ENCODE measurements around the gene MT1X.
"Not testable (repeated sequence)": the region's sequence is repeated elsewhere in the genome, so short reads cannot be mapped to it uniquely, and the experiment has no call there.

The MT1X gene

DNA sequence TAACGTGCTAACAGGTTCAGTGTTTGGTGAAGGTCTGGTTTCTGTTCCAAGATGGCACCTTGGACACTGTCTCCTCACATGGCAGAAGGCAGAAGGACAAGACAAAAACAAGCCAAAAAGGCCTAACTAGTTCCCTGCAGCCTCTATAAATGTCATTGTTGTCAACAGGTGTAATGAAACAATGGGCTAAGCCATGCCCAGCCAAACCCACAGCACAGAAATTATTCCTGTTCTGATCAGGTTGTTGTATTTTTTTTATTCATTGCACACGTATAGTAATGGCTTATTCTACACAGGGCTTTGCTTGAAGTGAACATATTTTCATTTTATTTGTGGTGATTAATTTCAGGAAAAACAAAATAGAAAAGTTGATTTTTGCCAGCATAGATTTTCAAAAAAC lies 31.5 kb downstream of the MT1X start:
- no peak overlapping the region for H3K27ac ChIP-seq (ENCODE audit: low read length)
- TF ChIP-seq, protein P1, sequence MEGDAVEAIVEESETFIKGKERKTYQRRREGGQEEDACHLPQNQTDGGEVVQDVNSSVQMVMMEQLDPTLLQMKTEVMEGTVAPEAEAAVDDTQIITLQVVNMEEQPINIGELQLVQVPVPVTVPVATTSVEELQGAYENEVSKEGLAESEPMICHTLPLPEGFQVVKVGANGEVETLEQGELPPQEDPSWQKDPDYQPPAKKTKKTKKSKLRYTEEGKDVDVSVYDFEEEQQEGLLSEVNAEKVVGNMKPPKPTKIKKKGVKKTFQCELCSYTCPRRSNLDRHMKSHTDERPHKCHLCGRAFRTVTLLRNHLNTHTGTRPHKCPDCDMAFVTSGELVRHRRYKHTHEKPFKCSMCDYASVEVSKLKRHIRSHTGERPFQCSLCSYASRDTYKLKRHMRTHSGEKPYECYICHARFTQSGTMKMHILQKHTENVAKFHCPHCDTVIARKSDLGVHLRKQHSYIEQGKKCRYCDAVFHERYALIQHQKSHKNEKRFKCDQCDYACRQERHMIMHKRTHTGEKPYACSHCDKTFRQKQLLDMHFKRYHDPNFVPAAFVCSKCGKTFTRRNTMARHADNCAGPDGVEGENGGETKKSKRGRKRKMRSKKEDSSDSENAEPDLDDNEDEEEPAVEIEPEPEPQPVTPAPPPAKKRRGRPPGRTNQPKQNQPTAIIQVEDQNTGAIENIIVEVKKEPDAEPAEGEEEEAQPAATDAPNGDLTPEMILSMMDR (IDR thresholded peaks at IDR 0.05; ENCODE audit: low read length): no peak
- TF ChIP-seq EZH2phosphoT487 (IDR thresholded peaks at IDR 0.05; ENCODE audit: low read length) (no peak), EZH2 (optimal IDR thresholded peaks at IDR 0.05; ENCODE audit: low read depth, low read length) (no peak)
- no peak overlapping the region for H2AFZ ChIP-seq (ENCODE audit: low read length)
- no peaks in the 10 kb centered on the region for H3K9me3 ChIP-seq (replicated peaks; ENCODE audit: insufficient read depth, low read length)
- DNase-seq: no peak
- H3F3A ChIP-seq (ENCODE audit: insufficient read depth, low read length): no peaks in the 10 kb centered on the region
- H3K36me3 ChIP-seq (replicated peaks; ENCODE audit: insufficient read depth, low read length): no peaks in the 10 kb centered on the region
- no peak overlapping the region for H3K4me2 ChIP-seq (ENCODE audit: low read depth, low read length)
- no peaks in the 10 kb centered on the region for H3K27me3 ChIP-seq (replicated peaks; ENCODE audit: insufficient read depth, low read length)
- H3K4me1 ChIP-seq (ENCODE audit: low read length): no peaks in the 10 kb centered on the region
- H3K9ac ChIP-seq (ENCODE audit: low read length): no peak overlapping the region
- H3K4me3 ChIP-seq (ENCODE audit: low read length): no peak overlapping the region
- H3K9me2 ChIP-seq (replicated peaks; ENCODE audit: insufficient read depth, low read length): no peaks in the 10 kb centered on the region
- H4K20me1 ChIP-seq (ENCODE audit: insufficient read depth, low read length): no peaks in the 10 kb centered on the region
- H3K79me2 ChIP-seq (ENCODE audit: low read length): no peaks in the 10 kb centered on the region

DNA sequence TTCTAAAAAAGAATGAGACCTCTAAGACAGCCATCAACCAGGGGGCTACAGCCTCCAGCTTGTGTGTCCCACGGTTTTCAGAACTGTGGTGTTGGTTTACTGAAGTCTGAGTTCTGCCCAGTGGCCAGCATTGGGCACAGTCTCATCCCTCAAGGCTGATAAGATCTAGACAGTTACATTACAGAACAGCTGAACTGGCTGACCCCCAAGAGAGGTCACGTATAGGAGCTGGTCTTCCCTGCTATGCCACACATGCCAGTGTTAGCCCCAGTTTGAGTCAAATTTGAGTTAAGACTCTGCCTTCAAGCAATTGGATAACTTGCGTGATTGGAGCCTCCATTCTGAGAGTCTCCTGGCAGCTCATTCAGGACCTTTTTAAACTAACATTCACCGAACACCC lies 32.9 kb downstream of the MT1X start:
- Histone ChIP-seq H3K9ac (ENCODE audit: low read length) (no peak overlapping the region), H3K27me3 (replicated peaks; ENCODE audit: insufficient read depth, low read length) (no peaks in the 10 kb centered on the region)

DNA sequence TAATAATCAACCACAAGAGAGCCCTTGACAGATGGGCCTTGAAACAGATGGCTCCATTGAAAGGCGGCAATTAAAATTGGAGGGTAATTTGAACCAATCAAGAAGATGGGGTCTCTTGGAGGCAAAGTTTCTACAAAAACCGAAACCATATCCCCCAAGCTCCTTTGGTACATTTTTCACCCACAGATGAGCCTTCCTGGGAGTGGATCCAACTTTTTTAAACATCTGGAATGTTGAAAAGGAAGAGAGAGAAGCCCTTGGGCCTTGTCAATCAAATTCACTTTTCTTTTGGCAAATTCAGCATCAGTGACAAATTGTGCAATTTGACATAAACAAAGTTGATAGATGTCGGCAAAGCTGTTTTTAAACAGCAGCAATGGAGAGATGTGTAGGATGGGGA lies 34.5 kb downstream of the MT1X start:
- Histone ChIP-seq H3K79me2 (ENCODE audit: low read length) (no peaks in the 10 kb centered on the region), H3K9me2 (replicated peaks; ENCODE audit: insufficient read depth, low read length) (no peaks in the 10 kb centered on the region), H3F3A (ENCODE audit: insufficient read depth, low read length) (no peaks in the 10 kb centered on the region), H3K4me3 (ENCODE audit: low read length) (no peak overlapping the region), H4K20me1 (ENCODE audit: insufficient read depth, low read length) (no peaks in the 10 kb centered on the region), H3K36me3 (replicated peaks; ENCODE audit: insufficient read depth, low read length) (no peaks in the 10 kb centered on the region), H3K9ac (ENCODE audit: low read length) (no peak overlapping the region), H3K9me3 (replicated peaks; ENCODE audit: insufficient read depth, low read length) (no peaks in the 10 kb centered on the region), H3K4me1 (ENCODE audit: low read length) (no peaks in the 10 kb centered on the region), H3K27ac (ENCODE audit: low read length) (no peak overlapping the region), H3K4me2 (ENCODE audit: low read depth, low read length) (no peak overlapping the region), H2AFZ (ENCODE audit: low read length) (no peak overlapping the region), H3K27me3 (replicated peaks; ENCODE audit: insufficient read depth, low read length) (no peaks in the 10 kb centered on the region)
- TF ChIP-seq EZH2 (optimal IDR thresholded peaks at IDR 0.05; ENCODE audit: low read depth, low read length) (no peak), EZH2phosphoT487 (IDR thresholded peaks at IDR 0.05; ENCODE audit: low read length) (no peak)
- TF ChIP-seq, protein P1 (IDR thresholded peaks at IDR 0.05; ENCODE audit: low read length): no peak
- no peak for DNase-seq

More for the DNA sequence above, 32.9 kb downstream of the MT1X start:
- no peak for TF ChIP-seq EZH2 (optimal IDR thresholded peaks at IDR 0.05; ENCODE audit: low read depth, low read length)
- TF ChIP-seq, protein P1 (IDR thresholded peaks at IDR 0.05; ENCODE audit: low read length): no peak
- no peak for TF ChIP-seq EZH2phosphoT487 (IDR thresholded peaks at IDR 0.05; ENCODE audit: low read length)
- no peak for DNase-seq
- no peaks in the 10 kb centered on the region for H3K9me2 ChIP-seq (replicated peaks; ENCODE audit: insufficient read depth, low read length)
- H3K36me3 ChIP-seq (replicated peaks; ENCODE audit: insufficient read depth, low read length): no peaks in the 10 kb centered on the region
- H4K20me1 ChIP-seq (ENCODE audit: insufficient read depth, low read length): no peaks in the 10 kb centered on the region
- H3K27ac ChIP-seq (ENCODE audit: low read length): no peak overlapping the region
- no peak overlapping the region for H3K4me2 ChIP-seq (ENCODE audit: low read depth, low read length)
- no peaks in the 10 kb centered on the region for H3K79me2 ChIP-seq (ENCODE audit: low read length)
- no peak overlapping the region for H2AFZ ChIP-seq (ENCODE audit: low read length)
- no peak overlapping the region for H3K4me3 ChIP-seq (ENCODE audit: low read length)
- no peaks in the 10 kb centered on the region for H3K4me1 ChIP-seq (ENCODE audit: low read length)
- H3K9me3 ChIP-seq (replicated peaks; ENCODE audit: insufficient read depth, low read length): no peaks in the 10 kb centered on the region
- no peaks in the 10 kb centered on the region for H3F3A ChIP-seq (ENCODE audit: insufficient read depth, low read length)

GRCh38 chr16:56717532-56717931 lies 35.3 kb downstream of the MT1X start:
- H3K9ac ChIP-seq (ENCODE audit: low read length); H3K79me2 ChIP-seq (ENCODE audit: low read length); H3K4me1 ChIP-seq (ENCODE audit: low read length); H3F3A ChIP-seq (ENCODE audit: insufficient read depth, low read length); H2AFZ ChIP-seq (ENCODE audit: low read length); H3K27ac ChIP-seq (ENCODE audit: low read length); H3K27me3 ChIP-seq (replicated peaks; ENCODE audit: insufficient read depth, low read length); H3K4me2 ChIP-seq (ENCODE audit: low read depth, low read length); H3K9me3 ChIP-seq (replicated peaks; ENCODE audit: insufficient read depth, low read length); H3K4me3 ChIP-seq (ENCODE audit: low read length); DNase-seq; H3K9me2 ChIP-seq (replicated peaks; ENCODE audit: insufficient read depth, low read length); H4K20me1 ChIP-seq (ENCODE audit: insufficient read depth, low read length); H3K36me3 ChIP-seq (replicated peaks; ENCODE audit: insufficient read depth, low read length): not testable (repeated sequence)

All from MM.1S (cell line).